GM20000 (cell line): ENCODE data around the gene GRK4.

Experiments used
- DNase-seq: peaks from one replicate; pipeline ENCODE4 v3.0.0; 2012; ENCODE audit warnings: low spot score
- CTCF ChIP-seq: IDR thresholded peaks from 2 replicates; pipeline ENCODE4 v1.5.1; 2012; ENCODE audit warnings: mild to moderate bottlenecking, control low read depth; ENCODE audit errors: extremely low read depth, missing control alignments

Gene GRK4

DNA sequence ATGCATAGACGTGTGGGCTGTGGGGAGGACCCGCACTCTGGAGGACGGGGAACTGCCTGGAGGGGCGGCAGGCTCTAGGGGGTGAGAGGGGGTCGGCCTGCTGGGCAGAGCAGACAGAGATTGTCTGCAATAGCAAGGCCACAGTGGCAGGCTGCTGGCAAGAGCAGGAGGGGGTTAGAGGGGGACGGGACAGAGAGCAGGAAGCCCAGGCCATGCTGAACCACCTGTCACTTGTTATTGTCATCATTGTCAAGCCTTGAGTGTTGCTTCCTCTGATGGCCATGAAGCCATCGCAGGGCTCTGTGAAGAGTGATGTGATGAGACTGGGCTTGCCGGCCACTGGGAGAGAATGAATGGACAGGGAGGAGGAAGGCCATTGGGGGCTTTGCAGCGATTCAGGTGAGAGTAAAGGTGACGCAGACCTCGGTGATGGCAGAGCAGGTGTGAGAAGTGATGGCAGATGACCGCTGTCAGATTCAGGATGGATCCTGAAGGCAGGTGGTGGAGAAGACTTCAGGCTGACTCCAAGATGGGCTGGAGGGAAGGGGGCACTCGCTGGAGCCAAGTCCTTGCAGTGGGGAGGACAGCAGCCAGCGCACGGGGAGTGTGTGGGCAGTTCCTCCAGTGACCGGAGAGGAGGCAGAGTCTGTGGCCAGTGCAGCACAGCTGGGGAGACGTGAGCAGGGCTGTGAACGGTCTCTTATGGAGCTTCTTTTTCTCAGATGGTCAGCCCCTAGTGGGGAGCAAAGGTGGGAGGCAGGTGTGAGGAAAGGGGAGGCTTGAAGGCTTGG, 67.4 kb downstream of the GRK4 start:
- no peak for DNase-seq
- TF ChIP-seq CTCF, result no peak

DNA sequence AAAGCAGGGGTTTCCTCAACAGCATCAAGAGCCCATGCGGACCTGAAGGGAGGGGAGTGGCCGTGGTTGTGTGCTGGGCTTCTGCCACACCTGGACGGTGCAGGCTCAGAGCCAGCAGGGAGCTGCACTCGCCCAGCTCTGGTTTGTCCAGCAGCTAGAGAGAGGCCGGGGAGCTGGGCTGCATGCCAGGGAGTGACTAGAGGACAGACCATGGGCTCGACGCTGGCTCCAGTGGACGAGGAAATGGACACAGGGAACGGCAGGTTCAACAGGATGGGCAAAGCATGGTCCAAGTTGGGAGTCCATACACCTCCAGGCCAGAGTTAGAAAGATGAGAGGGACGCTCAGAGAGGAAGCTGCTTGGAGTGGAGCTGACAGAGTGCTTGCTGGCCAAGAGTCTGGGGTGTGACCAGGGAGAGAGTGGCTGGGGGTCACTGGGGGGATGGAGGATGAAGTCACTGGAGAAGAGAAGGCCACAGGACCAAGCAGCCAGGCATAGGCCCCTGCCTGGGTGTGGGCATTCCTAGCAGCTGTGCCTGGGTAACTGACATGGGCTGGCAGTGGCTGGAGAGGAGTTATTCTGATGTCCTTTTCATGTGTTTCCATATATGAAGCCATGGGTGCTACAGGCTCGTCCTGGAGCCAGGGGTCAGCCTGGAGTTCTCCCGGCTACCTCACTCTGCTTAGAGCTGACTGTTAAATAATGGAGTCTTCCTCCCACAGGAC, 68.1 kb downstream of the GRK4 start:
- TF ChIP-seq CTCF, result no peak
- no peak for DNase-seq

GRCh38 chr4:3034231-3034630, 70.9 kb downstream of the GRK4 start:
- no peak for DNase-seq

DNA sequence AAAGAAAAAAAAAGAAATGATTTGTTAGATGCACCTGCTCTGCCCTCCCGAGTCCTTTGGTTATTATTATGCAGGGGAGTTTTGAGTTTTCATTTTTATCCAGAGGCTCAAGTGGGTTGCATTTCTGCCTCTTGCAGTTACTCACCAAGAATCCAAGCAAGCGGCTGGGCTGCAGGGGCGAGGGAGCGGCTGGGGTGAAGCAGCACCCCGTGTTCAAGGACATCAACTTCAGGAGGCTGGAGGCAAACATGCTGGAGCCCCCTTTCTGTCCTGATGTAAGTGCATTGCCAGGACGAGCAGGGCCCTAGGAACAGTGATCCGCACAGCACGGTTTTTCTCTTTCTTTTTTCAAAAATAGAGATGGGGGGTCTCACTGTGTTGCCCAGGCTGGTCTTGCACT, 71.9 kb downstream of the GRK4 start:
- no peak for DNase-seq
- TF ChIP-seq CTCF, result no peak

More at GRCh38 chr4:3034231-3034630, 70.9 kb downstream of the GRK4 start:
- TF ChIP-seq CTCF, result no peak

GRCh38 chr4:3035674-3036073, 72.3 kb downstream of the GRK4 start:
- TF ChIP-seq CTCF, result no peak
- no peak for DNase-seq

GRCh38 chr4:3036131-3036952, 73.0 kb downstream of the GRK4 start:
- no peak for DNase-seq
- no peak for TF ChIP-seq CTCF
